ENCODE results near the gene PDXK. TPM values are rescaled to one million over a fixed set of nuclear protein-coding genes. Genes with fewer than 3 reads are reported as not detected.

The PDXK gene
- total RNA-seq, 4 donors from 2014 or later: 58.8 to 111 (median 93.5) TPM

DNA sequence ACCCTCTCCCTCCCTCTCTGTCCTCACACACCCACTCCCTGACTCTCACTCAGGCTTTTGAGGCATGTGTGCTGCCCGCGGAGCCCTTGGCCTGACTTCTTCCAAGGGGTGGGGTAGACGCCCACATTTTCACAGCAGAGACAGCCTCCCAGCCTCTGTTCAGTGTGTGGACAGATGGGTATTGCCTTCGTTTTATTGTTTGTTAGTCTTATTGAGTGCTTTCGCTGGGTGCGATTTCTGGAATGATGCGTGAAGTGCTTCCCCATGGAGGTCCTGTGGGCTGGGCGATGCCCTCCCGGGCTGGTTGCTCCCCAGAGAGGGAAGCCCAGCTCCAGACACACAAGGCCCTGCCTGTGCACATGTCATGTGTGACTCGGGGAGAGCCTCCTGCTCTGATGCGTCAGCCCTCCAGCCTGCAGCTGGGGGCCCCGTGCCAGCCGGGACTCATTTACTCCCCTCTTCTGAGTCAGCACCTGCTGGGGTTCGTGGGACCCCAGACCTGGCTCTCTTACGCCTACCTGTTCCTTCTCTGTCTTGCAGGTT, 14.7 kb downstream of the PDXK start:
- ATAC-seq (ENCODE audit: low FRiP score): peak; percentile 46
- no peak for DNase-seq (ENCODE audit: low spot score)
- TF ChIP-seq, protein P1, sequence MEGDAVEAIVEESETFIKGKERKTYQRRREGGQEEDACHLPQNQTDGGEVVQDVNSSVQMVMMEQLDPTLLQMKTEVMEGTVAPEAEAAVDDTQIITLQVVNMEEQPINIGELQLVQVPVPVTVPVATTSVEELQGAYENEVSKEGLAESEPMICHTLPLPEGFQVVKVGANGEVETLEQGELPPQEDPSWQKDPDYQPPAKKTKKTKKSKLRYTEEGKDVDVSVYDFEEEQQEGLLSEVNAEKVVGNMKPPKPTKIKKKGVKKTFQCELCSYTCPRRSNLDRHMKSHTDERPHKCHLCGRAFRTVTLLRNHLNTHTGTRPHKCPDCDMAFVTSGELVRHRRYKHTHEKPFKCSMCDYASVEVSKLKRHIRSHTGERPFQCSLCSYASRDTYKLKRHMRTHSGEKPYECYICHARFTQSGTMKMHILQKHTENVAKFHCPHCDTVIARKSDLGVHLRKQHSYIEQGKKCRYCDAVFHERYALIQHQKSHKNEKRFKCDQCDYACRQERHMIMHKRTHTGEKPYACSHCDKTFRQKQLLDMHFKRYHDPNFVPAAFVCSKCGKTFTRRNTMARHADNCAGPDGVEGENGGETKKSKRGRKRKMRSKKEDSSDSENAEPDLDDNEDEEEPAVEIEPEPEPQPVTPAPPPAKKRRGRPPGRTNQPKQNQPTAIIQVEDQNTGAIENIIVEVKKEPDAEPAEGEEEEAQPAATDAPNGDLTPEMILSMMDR (IDR thresholded peaks at IDR 0.05): no peak

DNA sequence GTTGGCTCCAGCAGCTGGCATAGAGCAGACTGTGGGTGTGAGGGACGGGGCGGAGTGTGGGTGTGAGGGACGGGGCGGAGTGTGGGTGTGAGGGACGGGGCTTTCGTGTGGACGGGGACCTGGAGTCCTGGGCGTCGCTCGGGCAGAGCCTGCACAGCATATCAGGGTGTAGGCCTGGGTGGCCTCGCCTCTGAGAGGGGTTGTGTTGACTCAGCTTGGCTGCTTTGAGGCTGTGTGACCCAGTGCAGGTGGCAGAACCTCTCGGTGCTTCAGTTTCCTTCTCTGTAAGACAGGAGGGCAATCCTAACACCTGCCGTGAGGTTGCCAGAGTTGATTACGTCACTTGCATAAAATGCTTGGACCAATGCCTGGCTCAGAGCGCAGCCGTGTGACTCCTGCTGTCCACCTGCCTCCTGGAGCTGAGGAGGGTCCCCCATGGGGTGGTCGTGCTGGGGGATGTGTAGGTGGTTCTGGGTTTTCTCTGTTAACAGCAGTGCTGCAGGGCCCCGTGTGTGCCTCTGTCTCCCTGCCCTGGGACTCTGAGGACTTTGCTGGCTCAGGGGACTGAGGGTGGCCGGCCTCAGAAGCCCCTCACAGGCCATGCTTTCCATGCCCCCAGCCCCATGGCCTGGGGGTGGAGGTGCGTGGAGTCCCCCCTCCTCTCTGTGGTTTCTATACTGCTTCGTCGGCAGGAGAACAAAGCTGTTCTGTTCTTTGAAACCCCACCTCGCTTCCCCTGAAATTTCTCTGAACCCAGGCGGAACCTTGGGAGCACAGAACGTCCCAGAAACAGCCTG, 15.4 kb downstream of the PDXK start:
- ATAC-seq (ENCODE audit: low FRiP score): peak; percentile 17
- no peak for DNase-seq (ENCODE audit: low spot score)
- TF ChIP-seq, protein P1 (IDR thresholded peaks at IDR 0.05): no peak

DNA sequence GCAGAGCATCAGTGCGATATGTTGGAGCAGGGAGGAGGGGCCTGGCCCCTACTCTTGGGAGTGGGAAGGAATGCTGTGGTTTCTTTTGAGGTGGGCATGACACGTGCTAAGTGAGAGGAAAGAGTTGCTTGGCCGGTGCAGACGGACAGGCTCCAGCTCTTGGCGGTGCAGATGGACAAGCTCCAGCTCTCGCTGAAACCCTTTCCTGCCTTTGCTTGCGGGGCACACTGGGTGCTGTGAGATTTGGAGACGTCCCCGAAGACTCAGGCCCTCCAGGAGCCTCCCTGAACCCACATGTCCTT, 15.9 kb downstream of the PDXK start:
- TF ChIP-seq, protein P1 (IDR thresholded peaks at IDR 0.05): no peak
- ATAC-seq (ENCODE audit: low FRiP score) (no peak), DNase-seq (ENCODE audit: low spot score) (no peak)

DNA sequence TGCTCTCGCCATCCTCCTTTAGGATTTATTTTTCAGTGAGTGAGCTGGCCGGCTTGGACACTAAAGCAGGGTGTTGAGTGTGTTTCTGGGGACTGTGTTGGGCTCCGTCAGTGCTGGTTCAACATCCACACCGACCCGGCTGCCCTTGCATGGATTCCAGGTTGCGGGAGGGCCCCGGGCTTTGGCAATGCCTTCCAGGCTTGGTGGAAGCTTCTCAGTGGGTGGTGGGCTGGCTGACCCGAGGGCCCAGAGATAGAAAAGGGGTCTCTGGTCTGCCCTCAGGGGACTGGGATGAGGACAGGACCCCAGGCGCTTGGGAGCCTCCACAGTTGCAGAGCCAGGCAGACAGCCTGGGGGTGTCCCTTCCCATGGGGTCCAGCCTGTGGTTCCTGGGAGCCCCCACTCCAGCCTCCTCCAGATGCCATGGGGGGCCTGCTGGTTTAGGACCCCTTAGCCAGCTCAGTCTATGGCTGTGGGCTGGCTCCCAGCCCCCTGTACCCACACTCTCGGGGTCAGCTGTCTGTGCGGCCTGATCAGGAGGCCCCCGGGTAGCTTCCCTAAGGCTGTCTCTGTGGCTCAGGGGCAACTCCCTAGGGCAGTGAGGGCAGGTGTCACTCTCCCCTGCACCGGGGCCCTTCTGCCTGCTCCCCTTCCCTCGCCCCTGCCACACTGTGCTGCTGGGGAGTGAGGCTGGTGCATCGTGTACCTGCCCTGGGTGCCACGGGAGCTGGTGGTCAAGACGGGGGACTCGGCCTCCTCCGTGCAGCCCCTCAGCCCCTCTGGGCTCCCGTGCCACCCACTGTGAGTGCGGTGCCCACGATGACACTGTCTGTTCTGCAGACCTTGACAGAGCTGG, 16.5 kb downstream of the PDXK start:
- TF ChIP-seq, protein P1 (IDR thresholded peaks at IDR 0.05): no peak
- DNase-seq (ENCODE audit: low spot score) (no peak), ATAC-seq (ENCODE audit: low FRiP score) (no peak)

DNA sequence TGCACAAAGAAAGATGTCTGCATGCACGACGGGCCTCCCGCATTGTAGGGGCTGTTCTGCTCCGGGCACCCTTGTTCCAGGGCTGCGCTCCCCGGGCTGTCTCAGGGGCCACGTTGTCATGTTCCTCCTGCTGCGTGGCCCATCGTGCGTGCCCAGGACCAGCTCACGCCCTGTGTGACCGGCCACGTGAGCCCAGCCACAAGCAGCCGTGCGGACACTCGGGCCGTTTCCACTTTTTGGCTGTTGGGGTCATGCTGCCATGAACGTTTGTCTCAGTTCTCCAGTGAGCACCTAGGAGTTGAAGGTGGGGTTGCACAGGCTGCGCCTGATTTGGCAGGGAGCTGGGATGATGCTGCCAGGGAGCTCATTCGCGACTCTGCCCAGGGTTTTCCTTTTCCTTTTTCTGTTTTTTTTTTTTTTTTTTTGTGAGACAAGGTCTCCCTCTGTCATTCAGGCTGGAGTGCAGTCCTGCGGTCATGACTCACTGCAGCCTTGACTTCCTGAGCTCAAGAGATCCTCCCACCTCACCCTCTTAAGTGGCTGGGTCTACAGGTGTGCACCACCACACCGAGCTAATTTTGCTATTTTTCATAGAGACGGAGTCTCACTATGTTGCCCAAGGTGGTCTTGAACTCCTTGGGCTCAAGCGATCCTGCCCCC, 17.4 kb downstream of the PDXK start:
- no peak for ATAC-seq (ENCODE audit: low FRiP score)
- TF ChIP-seq, protein P1 (IDR thresholded peaks at IDR 0.05): no peak
- no peak for DNase-seq (ENCODE audit: low spot score)

DNA sequence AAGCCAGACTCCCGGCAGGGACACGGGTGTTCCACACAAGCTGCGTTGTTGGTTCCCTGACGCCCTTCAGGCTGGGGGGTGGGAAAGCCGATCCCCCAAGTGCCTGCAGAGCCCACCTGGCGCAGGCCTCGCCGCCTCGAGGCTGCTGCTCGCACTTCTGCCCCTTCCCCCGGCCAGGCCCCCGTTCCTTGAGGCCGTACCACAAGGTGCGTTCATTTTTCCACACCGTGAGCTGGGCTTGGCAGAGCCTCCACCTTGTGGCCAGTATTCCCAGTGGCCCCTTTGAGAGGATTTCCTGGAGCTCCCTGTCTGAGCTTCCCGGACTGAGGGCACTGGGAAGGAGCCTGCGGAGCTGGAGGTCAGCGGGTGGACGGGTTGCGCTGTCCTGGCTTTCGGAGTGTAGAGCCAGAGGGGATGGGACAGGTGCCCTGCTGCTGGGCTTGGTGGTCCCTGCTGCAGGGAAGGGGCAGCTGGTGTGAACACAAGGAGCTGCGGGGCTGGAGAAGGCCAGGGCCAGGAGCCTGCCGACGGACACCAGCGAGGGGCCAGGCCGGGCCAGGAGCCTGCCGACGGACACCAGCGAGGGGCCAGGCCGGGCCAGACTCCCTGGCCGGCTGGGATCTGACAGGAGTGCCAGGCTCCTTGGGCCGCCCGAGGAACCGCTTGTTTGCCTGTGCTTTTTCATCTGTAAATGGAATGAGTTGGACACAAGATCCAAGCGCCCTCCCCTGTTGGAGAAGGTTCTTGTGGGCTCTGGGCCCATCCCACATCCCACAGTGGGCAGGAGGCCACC, 18.4 kb downstream of the PDXK start:
- TF ChIP-seq, protein P1 (IDR thresholded peaks at IDR 0.05): no peak
- ATAC-seq (ENCODE audit: low FRiP score) (no peak), DNase-seq (ENCODE audit: low spot score) (no peak)

Measured in omental fat pad (tissue), 4 donors.